WTC11 (cell line): ENCODE results near the gene TAF13. TPM values are rescaled to one million over a fixed set of nuclear protein-coding genes. Genes with fewer than 3 reads are reported as not detected.

Experiments used
- ATAC-seq: fragments of 200-7000 bp; cut with Tn5 transposase; 2 replicates; pipeline ENCODE4 v1.10.0; 2021; ENCODE audit warnings: mild to moderate bottlenecking, moderate library complexity
- CTCF ChIA-PET: fragments of 300-600 bp; sonication (Branson Sonifier 250); formaldehyde crosslinking; loops from one replicate; lab custom pipeline; 2021; ENCODE audit warnings: antibody characterized with exemption; lab: Charles Lee
- POLR2A ChIA-PET: fragments of 350-600 bp; sonication (Branson Sonifier 250); formaldehyde crosslinking; loops from one replicate; lab custom pipeline; 2021; ENCODE audit warnings: antibody characterized with exemption; lab: Charles Lee
- DNase-seq: peaks from one replicate; pipeline ENCODE4 v3.0.0; 2021; ENCODE audit warnings: low spot score
- H3K27ac Mint-ChIP-seq: 2 replicates; pipeline ENCODE4 v1.8.0; 2021; ENCODE audit warnings: mixed read lengths
- H3K27me3 Mint-ChIP-seq: 2 replicates; pipeline ENCODE4 v1.8.0; 2021; ENCODE audit warnings: low read depth, mild to moderate bottlenecking, moderate library complexity, mixed read lengths
- H3K36me3 Mint-ChIP-seq: 2 replicates; pipeline ENCODE4 v1.8.0; 2021; ENCODE audit warnings: mixed read lengths
- H3K4me1 Mint-ChIP-seq: 2 replicates; pipeline ENCODE4 v1.8.0; 2022; ENCODE audit warnings: mixed read lengths
- H3K4me3 Mint-ChIP-seq: 2 replicates; pipeline ENCODE4 v1.8.0; 2021; ENCODE audit warnings: mild to moderate bottlenecking, moderate library complexity, mixed read lengths
- H3K9me3 Mint-ChIP-seq: 2 replicates; pipeline ENCODE4 v1.8.0; 2021; ENCODE audit warnings: mixed read lengths
- AFF4 ChIP-seq: sonication (generic); formaldehyde crosslinking; IDR thresholded peaks from 2 replicates; pipeline ENCODE4 v1.8.1; 2023; ENCODE audit warnings: mild to moderate bottlenecking, missing genetic modification reagents, borderline replicate concordance
- ATF1 ChIP-seq: sonication (generic); formaldehyde crosslinking; IDR thresholded peaks from 2 replicates; pipeline ENCODE4 v1.8.1; 2023; ENCODE audit warnings: mild to moderate bottlenecking, moderate library complexity, missing genetic modification reagents
- ATF3 ChIP-seq: sonication (generic); formaldehyde crosslinking; conservative IDR thresholded peaks from 2 replicates; pipeline ENCODE4 v1.8.1; 2022; ENCODE audit warnings: mild to moderate bottlenecking, missing genetic modification reagents
- ERG ChIP-seq: fragments of 250-450 bp; sonication (Bioruptor Pico); IDR thresholded peaks from 2 replicates; pipeline ENCODE4 v1.8.0; 2021; ENCODE audit warnings: mild to moderate bottlenecking
- ETV6 ChIP-seq: sonication (generic); formaldehyde crosslinking; IDR thresholded peaks from 2 replicates; pipeline ENCODE4 v1.8.1; 2022; ENCODE audit warnings: mild to moderate bottlenecking, missing genetic modification reagents
- FOXJ3 ChIP-seq: sonication (generic); formaldehyde crosslinking; IDR thresholded peaks from 2 replicates; pipeline ENCODE4 v1.9.0; 2021; ENCODE audit warnings: missing genetic modification reagents, mild to moderate bottlenecking, borderline replicate concordance
- FOXK1 ChIP-seq: sonication (generic); formaldehyde crosslinking; IDR thresholded peaks from 2 replicates; pipeline ENCODE4 v1.8.0; 2022; ENCODE audit warnings: mild to moderate bottlenecking, moderate library complexity, missing genetic modification reagents
- GRHL2 ChIP-seq: fragments of 250-450 bp; sonication (Bioruptor Pico); IDR thresholded peaks from 2 replicates; pipeline ENCODE4 v1.8.0; 2022; ENCODE audit warnings: mild to moderate bottlenecking, moderate library complexity; ENCODE audit not compliant: insufficient replicate concordance, severe bottlenecking
- JUN ChIP-seq: sonication (generic); formaldehyde crosslinking; IDR thresholded peaks from 2 replicates; pipeline ENCODE4 v1.8.0; 2023; ENCODE audit warnings: mild to moderate bottlenecking, missing genetic modification reagents
- PRDM15 ChIP-seq: sonication (generic); formaldehyde crosslinking; IDR thresholded peaks from 2 replicates; pipeline ENCODE4 v1.8.0; 2022; ENCODE audit warnings: missing genetic modification reagents
- SMAD3 ChIP-seq: sonication (generic); formaldehyde crosslinking; IDR thresholded peaks from 2 replicates; pipeline ENCODE4 v1.8.0; 2022; ENCODE audit warnings: missing genetic modification reagents, mild to moderate bottlenecking, borderline replicate concordance
- TEAD4 ChIP-seq: sonication (generic); formaldehyde crosslinking; IDR thresholded peaks from 2 replicates; pipeline ENCODE4 v1.8.0; 2022; ENCODE audit warnings: mild to moderate bottlenecking, missing genetic modification reagents
- ZNF138 ChIP-seq: sonication (generic); formaldehyde crosslinking; conservative IDR thresholded peaks from 2 replicates; pipeline ENCODE4 v1.8.1; 2022; ENCODE audit warnings: mild to moderate bottlenecking, moderate library complexity, missing genetic modification reagents
- ZNF219 ChIP-seq: sonication (generic); formaldehyde crosslinking; IDR thresholded peaks from 2 replicates; pipeline ENCODE4 v1.8.0; 2023; ENCODE audit warnings: missing genetic modification reagents, mild to moderate bottlenecking, borderline replicate concordance
- ZNF396 ChIP-seq: fragments of 250-450 bp; sonication (Bioruptor Pico); IDR thresholded peaks from 2 replicates; pipeline ENCODE4 v1.8.0; 2021; ENCODE audit warnings: mild to moderate bottlenecking, moderate library complexity, borderline replicate concordance
- total RNA-seq: library from RNA; stranded (reverse); gene quantifications from 3 replicates; pipeline ENCODE4 v1.2.3, GENCODE V29; 2021
- TF ChIP-seq, protein P1 (sequence below): fragments of 250-450 bp; sonication (Bioruptor Pico); conservative IDR thresholded peaks from 2 replicates; pipeline ENCODE4 v1.9.0; 2021; ENCODE audit warnings: mild to moderate bottlenecking
- TF ChIP-seq, protein P2 (sequence below): sonication (generic); formaldehyde crosslinking; IDR thresholded peaks from 2 replicates; pipeline ENCODE4 v1.8.1; 2023; ENCODE audit warnings: mild to moderate bottlenecking, missing genetic modification reagents, moderate library complexity
- TF ChIP-seq, protein P3 (sequence below): sonication (generic); formaldehyde crosslinking; IDR thresholded peaks from 2 replicates; pipeline ENCODE4 v1.8.0; 2022; ENCODE audit warnings: mild to moderate bottlenecking, missing genetic modification reagents

The TAF13 gene
- total RNA-seq, 1 experiment from 2014 or later: 43.0 TPM

DNA sequence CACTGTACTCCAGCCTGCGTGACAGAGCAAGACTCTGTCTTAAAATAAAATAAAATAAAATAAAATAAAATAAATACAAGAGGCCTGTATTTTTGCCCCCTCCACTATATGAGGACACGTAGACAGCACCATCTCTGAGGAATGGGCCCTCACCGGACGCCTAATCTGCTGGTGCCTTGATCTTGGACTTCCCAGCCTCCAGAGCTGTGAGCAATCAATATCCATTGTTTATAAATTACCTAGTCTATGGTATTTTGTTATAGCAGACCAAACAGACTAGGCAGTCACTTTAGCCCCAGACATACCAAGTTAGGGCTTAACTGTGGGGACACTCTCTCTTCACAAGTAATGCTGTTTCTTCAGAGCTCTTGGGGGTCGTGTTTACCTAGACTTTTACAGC lies 44.6 kb upstream of the TAF13 start (continued):
- TF ChIP-seq, protein P1, sequence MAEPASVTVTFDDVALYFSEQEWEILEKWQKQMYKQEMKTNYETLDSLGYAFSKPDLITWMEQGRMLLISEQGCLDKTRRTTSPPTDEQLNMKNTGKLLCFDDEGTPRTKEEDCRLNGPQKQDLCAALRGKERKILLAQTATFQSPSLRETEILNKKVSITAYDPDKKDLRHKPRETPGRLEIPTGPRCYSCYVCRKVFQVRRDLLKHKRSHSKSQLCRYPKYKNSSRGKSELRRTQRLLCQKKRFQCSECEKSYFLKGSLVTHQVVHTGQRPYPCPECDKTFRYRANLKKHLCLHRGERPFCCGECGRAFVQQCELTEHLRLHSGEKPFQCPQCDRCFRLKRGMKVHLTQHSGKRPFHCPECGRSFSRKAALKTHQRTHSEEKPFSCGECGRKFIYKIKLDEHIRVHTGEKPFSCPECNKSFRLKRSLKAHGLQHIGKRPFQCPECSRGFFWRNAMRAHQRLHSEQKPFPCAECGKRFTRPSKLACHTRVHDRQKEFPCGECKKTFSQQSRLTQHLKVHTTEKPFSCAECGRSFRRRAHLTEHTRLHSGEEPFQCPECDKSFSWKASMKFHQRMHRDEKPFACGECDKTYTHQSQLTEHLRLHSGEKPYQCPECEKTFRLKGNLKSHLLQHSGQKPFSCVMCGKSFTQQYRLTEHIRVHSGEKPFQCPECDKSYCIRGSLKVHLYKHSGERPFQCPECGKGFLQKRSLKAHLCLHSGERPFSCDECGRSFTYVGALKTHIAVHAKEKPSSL (CRISPR knock-in tag): no peak
- TF ChIP-seq GRHL2 (no peak), ZNF396 (CRISPR knock-in tag) (no peak), ETV6 (CRISPR knock-in tag) (no peak), ATF1 (CRISPR knock-in tag) (no peak), ERG (CRISPR knock-in tag) (no peak), SMAD3 (CRISPR knock-in tag) (no peak), ATF3 (CRISPR knock-in tag) (no peak)
- TF ChIP-seq, protein P2, sequence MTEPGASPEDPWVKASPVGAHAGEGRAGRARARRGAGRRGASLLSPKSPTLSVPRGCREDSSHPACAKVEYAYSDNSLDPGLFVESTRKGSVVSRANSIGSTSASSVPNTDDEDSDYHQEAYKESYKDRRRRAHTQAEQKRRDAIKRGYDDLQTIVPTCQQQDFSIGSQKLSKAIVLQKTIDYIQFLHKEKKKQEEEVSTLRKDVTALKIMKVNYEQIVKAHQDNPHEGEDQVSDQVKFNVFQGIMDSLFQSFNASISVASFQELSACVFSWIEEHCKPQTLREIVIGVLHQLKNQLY (CRISPR knock-in tag): no peak
- TF ChIP-seq, protein P3, sequence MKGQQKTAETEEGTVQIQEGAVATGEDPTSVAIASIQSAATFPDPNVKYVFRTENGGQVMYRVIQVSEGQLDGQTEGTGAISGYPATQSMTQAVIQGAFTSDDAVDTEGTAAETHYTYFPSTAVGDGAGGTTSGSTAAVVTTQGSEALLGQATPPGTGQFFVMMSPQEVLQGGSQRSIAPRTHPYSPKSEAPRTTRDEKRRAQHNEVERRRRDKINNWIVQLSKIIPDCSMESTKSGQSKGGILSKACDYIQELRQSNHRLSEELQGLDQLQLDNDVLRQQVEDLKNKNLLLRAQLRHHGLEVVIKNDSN: no peak
- TF ChIP-seq, all 79 proteins: peak for 0

GRCh38 chr1:109118089-109118488 lies 42.3 kb upstream of the TAF13 start:
- DNase-seq (no peak), ATAC-seq (no peak)
- Mint-ChIP-seq H3K36me3 (no peaks in the 10 kb centered on the region), H3K4me1 (peaks cover 3% of the 10 kb centered on the region), H3K27me3 (peaks cover 46% of the 10 kb centered on the region), H3K27ac (no peak overlapping the region), H3K9me3 (peaks cover 5% of the 10 kb centered on the region; the same call in 1 of the 2 replicates), H3K4me3 (no peak overlapping the region)
- ChIA-PET POLR2A (no interaction called here), CTCF (no interaction called here)
- TF ChIP-seq JUN (CRISPR knock-in tag): no peak
- no peak for TF ChIP-seq FOXJ3 (CRISPR knock-in tag)
- TF ChIP-seq ZNF138 (CRISPR knock-in tag): no peak
- TF ChIP-seq PRDM15: no peak
- TF ChIP-seq FOXK1 (CRISPR knock-in tag): no peak
- TF ChIP-seq TEAD4 (CRISPR knock-in tag): no peak
- TF ChIP-seq ZNF219: no peak
- no peak for TF ChIP-seq AFF4
